Fibroblast of lung (primary cell): Measurements from ENCODE around the gene FBLN1. TPM values are rescaled to one million over a fixed set of nuclear protein-coding genes. Genes with fewer than 3 reads are reported as not detected.
"Not testable (repeated sequence)": the region's sequence is repeated elsewhere in the genome, so short reads cannot be mapped to it uniquely, and the experiment has no call there.

ENCODE experiments used
- DNase-seq, 2 donors: peaks; one replicate each; pipeline versions ENCODE4 v3.0.0 to v3.0.0-alpha.2; 2010; ENCODE audit warnings: low read depth in 2 of 2
- H2AFZ ChIP-seq: 2 replicates; pipeline ENCODE4 v1.5.1; 2012; ENCODE audit warnings: low read length, control low read depth, inconsistent platforms
- H3K27ac ChIP-seq: 2 replicates; pipeline ENCODE4 v1.5.1; 2011; ENCODE audit warnings: low read length, control low read depth; ENCODE audit not compliant: insufficient read depth
- H3K27me3 ChIP-seq: 2 replicates; pipeline ENCODE4 v1.5.1; 2011; ENCODE audit warnings: mild to moderate bottlenecking, low read length; ENCODE audit not compliant: control insufficient read depth, insufficient read depth
- H3K36me3 ChIP-seq: 2 replicates; pipeline ENCODE4 v1.5.1; 2011; ENCODE audit warnings: low read length; ENCODE audit not compliant: control insufficient read depth, insufficient read depth
- H3K4me1 ChIP-seq: 2 replicates; pipeline ENCODE4 v1.5.1; 2011; ENCODE audit warnings: low read length; ENCODE audit not compliant: control insufficient read depth, insufficient read depth; ENCODE audit errors: extremely low read depth
- H3K4me2 ChIP-seq: 2 replicates; pipeline ENCODE4 v1.5.1; 2011; ENCODE audit warnings: low read length, control low read depth; ENCODE audit not compliant: insufficient read depth; ENCODE audit errors: extremely low read depth
- H3K4me3 ChIP-seq, 4 experiments: fragments of 200-600 bp in 1 of 4; sonication (generic) in 1 of 4; replicated peaks in 1 of 4; 2 replicates each; pipeline ENCODE4 v1.5.1; 2011 to 2016; ENCODE audit warnings: low read length in 4 of 4, low read depth in 3 of 4, mild to moderate bottlenecking in 3 of 4, control low read depth in 2 of 4, inconsistent platforms in 1 of 4, mixed read lengths in 1 of 4; ENCODE audit not compliant: insufficient read depth in 1 of 4; ENCODE audit errors: control extremely low read depth in 1 of 4
- H3K79me2 ChIP-seq: 2 replicates; pipeline ENCODE4 v1.5.1; 2012; ENCODE audit warnings: mild to moderate bottlenecking, low read length, inconsistent platforms; ENCODE audit not compliant: control insufficient read depth, insufficient read depth
- H3K9ac ChIP-seq: 2 replicates; pipeline ENCODE4 v1.5.1; 2011; ENCODE audit warnings: mild to moderate bottlenecking, low read length, control low read depth; ENCODE audit not compliant: insufficient read depth
- H3K9me3 ChIP-seq: 2 replicates; pipeline ENCODE4 v1.5.1; 2012; ENCODE audit warnings: low read depth, low read length; ENCODE audit not compliant: control insufficient read depth, insufficient read depth
- H4K20me1 ChIP-seq: 2 replicates; pipeline ENCODE4 v1.5.1; 2011; ENCODE audit warnings: low read length; ENCODE audit not compliant: control insufficient read depth, insufficient read depth; ENCODE audit errors: extremely low read depth
- EZH2 ChIP-seq: IDR thresholded peaks from 2 replicates; pipeline ENCODE4 v1.5.1; 2012; ENCODE audit warnings: low read length, control low read depth, mild to moderate bottlenecking; ENCODE audit errors: missing control alignments
- polyA plus RNA-seq, 2 donors: library from polyadenylated mRNA; depleted of rRNA in 1 of 2; stranded (reverse) in 1 of 2; unstranded in 1 of 2; fragments of >200 nt; gene quantifications; 2 replicates each; pipeline ENCODE4 v1.2.1, GENCODE V29; 2011 to 2012; ENCODE audit warnings: missing spikeins in 1 of 2
- total RNA-seq: library from RNA; depleted of rRNA; stranded (reverse); fragments of >200 nt; gene quantifications from 2 replicates; pipeline ENCODE4 v1.2.1, GENCODE V29; 2014
- TF ChIP-seq, protein P1 (sequence below), 2 donors: IDR thresholded peaks in 1 of 2; conservative IDR thresholded peaks in 1 of 2; 1 replicate in 1 of 2; 2 replicates in 1 of 2; pipeline ENCODE4 v1.5.1; 2011 to 2012; ENCODE audit warnings: low read length in 2 of 2, control low read depth in 1 of 2, inconsistent platforms in 1 of 2, low read depth in 1 of 2, mild to moderate bottlenecking in 1 of 2

Gene FBLN1
- total and polyA plus RNA-seq, 2 donors (not counting 1 experiment from before 2014, with no cell fraction given) = 134 to 270 TPM

DNA sequence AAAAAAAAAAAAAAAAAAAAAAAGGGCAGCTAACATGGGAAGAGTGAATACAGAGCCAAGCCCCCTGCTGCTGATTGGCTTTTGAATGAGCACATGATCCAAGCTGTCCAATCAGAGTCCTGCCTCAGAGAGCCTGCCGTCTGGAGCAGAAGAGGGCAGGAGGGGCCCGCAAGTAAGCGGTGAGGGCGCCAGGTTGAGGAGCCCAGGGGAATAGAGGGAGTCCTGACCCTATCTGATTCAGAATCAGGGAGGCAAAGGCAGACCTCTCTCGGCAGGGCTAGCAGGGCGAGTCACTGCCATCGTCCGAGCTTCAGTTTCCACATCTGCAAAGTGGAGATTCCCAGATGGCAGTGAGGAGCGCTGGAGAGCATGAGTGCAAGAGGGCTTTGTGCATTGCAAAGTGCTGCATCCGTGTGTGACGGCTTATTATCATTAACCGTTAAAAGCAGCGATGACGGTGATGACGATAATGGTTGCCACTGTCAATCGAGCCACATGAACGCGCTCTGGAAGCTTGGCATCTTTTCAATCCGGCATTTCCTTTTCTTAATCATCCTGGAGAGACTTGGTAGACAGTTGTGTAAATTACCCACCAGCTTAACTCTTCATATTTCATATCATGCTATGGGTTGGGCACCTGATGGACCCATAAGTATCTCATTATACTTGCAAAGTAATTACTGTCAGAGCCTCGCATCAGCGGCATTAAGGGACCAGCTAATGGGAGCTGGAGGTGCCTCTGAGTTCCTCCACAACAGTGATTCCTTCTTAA is 100.3 kb downstream of the FBLN1 start:
- Histone ChIP-seq H2AFZ (no peak overlapping the region), H3K27ac (no peak overlapping the region), H3K4me2 (no peak overlapping the region), H4K20me1 (no peaks in the 10 kb centered on the region), H3K36me3 (no peaks in the 10 kb centered on the region), H3K4me1 (no peaks in the 10 kb centered on the region), H3K4me3 (no peak overlapping the region), H3K79me2 (no peaks in the 10 kb centered on the region), H3K9ac (no peak overlapping the region), H3K27me3 (no peaks in the 10 kb centered on the region), H3K9me3 (no peaks in the 10 kb centered on the region)
- TF ChIP-seq, protein P1, sequence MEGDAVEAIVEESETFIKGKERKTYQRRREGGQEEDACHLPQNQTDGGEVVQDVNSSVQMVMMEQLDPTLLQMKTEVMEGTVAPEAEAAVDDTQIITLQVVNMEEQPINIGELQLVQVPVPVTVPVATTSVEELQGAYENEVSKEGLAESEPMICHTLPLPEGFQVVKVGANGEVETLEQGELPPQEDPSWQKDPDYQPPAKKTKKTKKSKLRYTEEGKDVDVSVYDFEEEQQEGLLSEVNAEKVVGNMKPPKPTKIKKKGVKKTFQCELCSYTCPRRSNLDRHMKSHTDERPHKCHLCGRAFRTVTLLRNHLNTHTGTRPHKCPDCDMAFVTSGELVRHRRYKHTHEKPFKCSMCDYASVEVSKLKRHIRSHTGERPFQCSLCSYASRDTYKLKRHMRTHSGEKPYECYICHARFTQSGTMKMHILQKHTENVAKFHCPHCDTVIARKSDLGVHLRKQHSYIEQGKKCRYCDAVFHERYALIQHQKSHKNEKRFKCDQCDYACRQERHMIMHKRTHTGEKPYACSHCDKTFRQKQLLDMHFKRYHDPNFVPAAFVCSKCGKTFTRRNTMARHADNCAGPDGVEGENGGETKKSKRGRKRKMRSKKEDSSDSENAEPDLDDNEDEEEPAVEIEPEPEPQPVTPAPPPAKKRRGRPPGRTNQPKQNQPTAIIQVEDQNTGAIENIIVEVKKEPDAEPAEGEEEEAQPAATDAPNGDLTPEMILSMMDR (conservative IDR thresholded peaks at IDR 0.05 in 1 of 2, IDR thresholded peaks at IDR 0.05 in 1 of 2; ENCODE audit: low read depth in 1 of 2, low read length in 2 of 2) = no peak
- TF ChIP-seq EZH2 = no peak
- DNase-seq = peak; percentile 34 to 59

GRCh38 chr22:45603619-45604018 is 100.9 kb downstream of the FBLN1 start:
- H2AFZ ChIP-seq = no peak overlapping the region
- DNase-seq = no peak
- no peak overlapping the region for H3K27ac ChIP-seq
- no peak overlapping the region for H3K9ac ChIP-seq
- no peaks in the 10 kb centered on the region for H4K20me1 ChIP-seq
- H3K4me3 ChIP-seq = no peak overlapping the region
- H3K9me3 ChIP-seq = no peaks in the 10 kb centered on the region
- H3K79me2 ChIP-seq = no peaks in the 10 kb centered on the region
- no peaks in the 10 kb centered on the region for H3K4me1 ChIP-seq
- H3K36me3 ChIP-seq = no peaks in the 10 kb centered on the region
- no peak overlapping the region for H3K4me2 ChIP-seq
- no peaks in the 10 kb centered on the region for H3K27me3 ChIP-seq
- no peak for TF ChIP-seq EZH2
- TF ChIP-seq, protein P1 (conservative IDR thresholded peaks at IDR 0.05 in 1 of 2, IDR thresholded peaks at IDR 0.05 in 1 of 2; ENCODE audit: low read depth in 1 of 2, low read length in 2 of 2) = no peak

GRCh38 chr22:45608045-45608444 is 105.4 kb downstream of the FBLN1 start:
- not testable (repeated sequence) for H3K36me3 ChIP-seq, H4K20me1 ChIP-seq, H3K9ac ChIP-seq, H3K4me3 ChIP-seq, H3K27ac ChIP-seq, H2AFZ ChIP-seq, H3K4me1 ChIP-seq, H3K4me2 ChIP-seq, H3K27me3 ChIP-seq, H3K9me3 ChIP-seq, DNase-seq, H3K79me2 ChIP-seq
